HG03196 (cell line): Measurements from ENCODE around the gene PGM5.

Experiments
- ATAC-seq: cut with Tn5 transposase; IDR thresholded peaks from one replicate; pipeline ENCODE4 v1.9.1; 2021; ENCODE audit not compliant: unreplicated experiment

Gene PGM5

GRCh38 chr9:68493958-68494577, 137.7 kb downstream of the PGM5 start:
- ATAC-seq, result no peak

GRCh38 chr9:68495247-68495646, 138.8 kb downstream of the PGM5 start:
- no peak for ATAC-seq

GRCh38 chr9:68496356-68496755, 139.9 kb downstream of the PGM5 start:
- ATAC-seq, result no peak

- ATAC-seq, result no peak
Observed at GRCh38 chr9:68497629-68498028, 141.2 kb downstream of the PGM5 start.

GRCh38 chr9:68498816-68499215, 142.4 kb downstream of the PGM5 start:
- no peak for ATAC-seq

- no peak for ATAC-seq
Observed at GRCh38 chr9:68500457-68501381, 144.3 kb downstream of the PGM5 start.

GRCh38 chr9:68502279-68502678, 145.9 kb downstream of the PGM5 start:
- no peak for ATAC-seq

- no peak for ATAC-seq
Observed at GRCh38 chr9:68505681-68506409, 149.4 kb downstream of the PGM5 start.

- no peak for ATAC-seq
Observed at GRCh38 chr9:68506551-68506950, 150.1 kb downstream of the PGM5 start.

- ATAC-seq, result no peak
Observed at GRCh38 chr9:68507130-68507805, 150.9 kb downstream of the PGM5 start.

- ATAC-seq, result no peak
Observed at GRCh38 chr9:68507806-68508145, 151.4 kb downstream of the PGM5 start.

- no peak for ATAC-seq
Observed at GRCh38 chr9:68508547-68508946, 152.1 kb downstream of the PGM5 start.

GRCh38 chr9:68509689-68510088, 153.3 kb downstream of the PGM5 start:
- ATAC-seq, result no peak

- ATAC-seq, result no peak
Observed at GRCh38 chr9:68513385-68513784, 157.0 kb downstream of the PGM5 start.

- no peak for ATAC-seq
Observed at GRCh38 chr9:68513981-68514380, 157.6 kb downstream of the PGM5 start.

- ATAC-seq, result no peak
Observed at GRCh38 chr9:68515326-68516017, 159.1 kb downstream of the PGM5 start.

- no peak for ATAC-seq
Observed at GRCh38 chr9:68522131-68522530, 165.7 kb downstream of the PGM5 start.

GRCh38 chr9:68522954-68523353, 166.5 kb downstream of the PGM5 start:
- no peak for ATAC-seq

GRCh38 chr9:68523367-68523936, 167.0 kb downstream of the PGM5 start:
- ATAC-seq, result no peak

GRCh38 chr9:68530618-68531017, 174.2 kb downstream of the PGM5 start:
- no peak for ATAC-seq
